GM19438 (cell line): ENCODE results near the gene SERAC1.

Source experiments
- ATAC-seq: cut with Tn5 transposase; IDR thresholded peaks from one replicate; pipeline ENCODE4 v1.9.1; 2021; ENCODE audit warnings: low read depth; ENCODE audit not compliant: unreplicated experiment

SERAC1 gene

GRCh38 chr6:158083455-158084325 lies 84.4 kb downstream of the SERAC1 start:
- ATAC-seq, result no peak

- ATAC-seq, result no peak
Measured at GRCh38 chr6:158081657-158081935, 86.5 kb downstream of the SERAC1 start.

GRCh38 chr6:158080849-158081656 lies 87.0 kb downstream of the SERAC1 start:
- no peak for ATAC-seq

- ATAC-seq, result no peak
Measured at GRCh38 chr6:158078320-158078719, 89.7 kb downstream of the SERAC1 start.

GRCh38 chr6:158077676-158078075 lies 90.4 kb downstream of the SERAC1 start:
- no peak for ATAC-seq

GRCh38 chr6:158076548-158076947 lies 91.5 kb downstream of the SERAC1 start:
- ATAC-seq, result no peak

GRCh38 chr6:158073776-158074175 lies 94.3 kb downstream of the SERAC1 start:
- ATAC-seq, result no peak

- ATAC-seq, result no peak
Measured at GRCh38 chr6:158072083-158072721, 95.9 kb downstream of the SERAC1 start.

- ATAC-seq, result no peak
Measured at GRCh38 chr6:158071121-158072082, 96.7 kb downstream of the SERAC1 start.

- ATAC-seq, result no peak
Measured at GRCh38 chr6:158070513-158070912, 97.5 kb downstream of the SERAC1 start.

GRCh38 chr6:158069800-158070195 lies 98.3 kb downstream of the SERAC1 start:
- no peak for ATAC-seq

GRCh38 chr6:158068893-158069799 lies 98.9 kb downstream of the SERAC1 start:
- no peak for ATAC-seq

GRCh38 chr6:158068156-158068892 lies 99.7 kb downstream of the SERAC1 start:
- ATAC-seq, result no peak

- ATAC-seq, result no peak
Measured at GRCh38 chr6:158067436-158068015, 100.5 kb downstream of the SERAC1 start.

- no peak for ATAC-seq
Measured at GRCh38 chr6:158066136-158066781, 101.8 kb downstream of the SERAC1 start.

GRCh38 chr6:158064725-158065251 lies 103.3 kb downstream of the SERAC1 start:
- ATAC-seq, result no peak

- ATAC-seq, result no peak
Measured at GRCh38 chr6:158063736-158064135, 104.3 kb downstream of the SERAC1 start.
